ENCODE measurements around the gene PARP16. TPM values are rescaled to one million over a fixed set of nuclear protein-coding genes. Genes with fewer than 3 reads are reported as not detected.

PARP16 gene
- total and polyA plus RNA-seq, 11 donors: 2.7 to 7.0 (median 4.8) TPM

DNA sequence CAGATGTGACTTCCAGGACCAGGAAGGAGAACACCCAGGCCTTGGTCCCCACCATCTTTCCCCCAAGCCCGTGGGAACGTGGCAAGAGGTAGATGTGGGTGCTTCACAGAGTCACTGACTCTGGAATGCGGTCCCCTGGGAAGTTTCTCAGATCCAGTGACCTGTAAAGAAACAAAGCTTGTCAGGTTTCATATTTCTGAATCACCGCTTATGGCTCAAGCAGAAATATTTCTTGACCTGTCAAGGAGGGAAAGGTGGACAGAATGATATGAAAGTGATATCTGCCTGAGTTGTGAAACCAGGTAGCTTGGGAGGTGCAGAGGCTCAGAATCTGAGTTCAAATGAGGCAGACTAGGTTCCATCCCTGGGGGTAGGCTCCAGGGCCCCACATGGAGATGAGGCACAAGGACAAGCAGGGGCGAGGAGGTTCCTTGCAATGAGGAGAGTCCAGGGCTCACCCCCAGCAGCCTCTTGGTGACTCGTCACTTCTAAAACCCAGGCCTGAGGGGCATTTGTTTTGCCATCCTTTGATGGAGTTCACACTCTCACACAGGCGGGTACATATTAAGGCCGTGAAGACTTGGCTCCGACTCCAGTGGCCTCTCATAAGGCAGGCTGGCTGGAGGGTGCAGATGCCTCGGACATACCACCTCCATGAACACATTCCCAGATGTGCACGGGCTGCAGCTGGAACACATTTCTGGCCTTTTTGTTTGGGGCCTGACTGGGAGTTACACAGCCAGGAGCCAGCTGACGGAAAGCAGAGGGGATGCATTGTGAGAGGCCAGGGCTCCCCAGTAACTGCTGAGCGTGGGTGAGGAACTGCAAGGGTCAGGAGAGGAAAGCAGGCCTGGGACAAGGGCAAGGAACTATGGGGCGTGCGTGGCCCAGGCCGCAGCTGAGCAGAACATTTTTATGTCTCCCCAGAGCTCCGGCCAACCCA is 76.7 kb downstream of the PARP16 start:
- DNase-seq (peak in 4 of 5 donors; percentile 14 to 64 (median 44)), ATAC-seq (peak in 2 of 4 donors; percentile 16 to 54)
- no peaks in the 10 kb centered on the region for H3K9me3 ChIP-seq
- H3K4me1 ChIP-seq: peaks cover 0 to 48% (median 6%) of the 10 kb centered on the region in 12 donors
- no peaks in the 10 kb centered on the region for H3K27me3 ChIP-seq
- intact Hi-C loops (cut with DNase I): loop anchor here in 3 of 10 donors (5.0 to 10.0 kb wide), 3 partner anchors 62 to 185 kb away; no protein-coding TSS in a partner anchor
- H3K4me3 ChIP-seq: peak overlapping the region in 1 of 12 donors; percentile 20
- peak overlapping the region in 8 of 12 donors; percentile 0 to 68 (median 52) for H3K27ac ChIP-seq
- TF ChIP-seq POLR2A (IDR thresholded peaks at IDR 0.05) (no peak), CTCF (IDR thresholded peaks at IDR 0.05) (no peak)
- WGBS, 4 donors: 71 to 85% (median 73%) methylated on average over 17 of the region's 17 CpGs
- no peaks in the 10 kb centered on the region for H3K36me3 ChIP-seq

DNA sequence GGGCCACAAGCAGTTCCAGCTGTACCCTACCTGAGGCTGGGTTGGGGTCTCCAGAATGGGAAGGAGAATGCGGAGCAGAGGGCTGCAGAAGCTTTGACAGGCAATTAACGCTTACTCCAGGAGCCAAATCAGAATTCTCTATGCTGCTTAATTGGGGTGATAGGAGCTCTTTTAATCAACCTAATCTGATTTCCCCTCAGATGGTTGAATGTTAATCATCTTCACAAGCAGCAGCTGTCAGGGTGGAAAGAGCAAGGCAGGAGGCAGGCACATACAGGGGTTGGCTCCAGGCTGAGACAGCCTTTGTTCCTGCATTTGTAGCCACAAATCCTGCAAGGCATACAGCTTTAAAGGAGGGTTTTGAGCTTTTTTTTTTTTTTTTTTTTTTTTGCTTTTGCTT is 78.0 kb downstream of the PARP16 start:
- 95 to 100% (median 98%) methylated on average over 2 of the region's 2 CpGs for WGBS, 4 donors
- H3K27ac ChIP-seq: no peak overlapping the region
- no peaks in the 10 kb centered on the region for H3K36me3 ChIP-seq
- intact Hi-C loops (cut with DNase I): loop anchor here in 2 of 10 donors (5.0 to 10.0 kb wide), 2 partner anchors 64 to 186 kb away; no protein-coding TSS in a partner anchor
- peaks cover 0 to 43% (median 6%) of the 10 kb centered on the region in 12 donors for H3K4me1 ChIP-seq
- no peak overlapping the region for H3K4me3 ChIP-seq
- DNase-seq (no peak), ATAC-seq (no peak)
- TF ChIP-seq CTCF (IDR thresholded peaks at IDR 0.05) (no peak), POLR2A (IDR thresholded peaks at IDR 0.05) (no peak)
- H3K27me3 ChIP-seq: no peaks in the 10 kb centered on the region
- H3K9me3 ChIP-seq: no peaks in the 10 kb centered on the region

Other genes with a start within 250 kb of the PARP16 start
- not detected for gene SLC51B, start 241.5 kb downstream of the PARP16 start, total RNA-seq
- under 1 TPM in 1 of 2 donors, not detected in 1; 0.08 TPM for gene SLC51B, start 241.5 kb downstream of the PARP16 start, polyA plus RNA-seq
- gene RASL12, start 218.9 kb downstream of the PARP16 start, total RNA-seq: 10 to 100 TPM in 7 of 9 donors, 1 to 10 TPM in 2; 8.3 to 35.0 (median 12.2) TPM
- gene RASL12, start 218.9 kb downstream of the PARP16 start, polyA plus RNA-seq: 10 to 100 TPM; 13.3 to 13.7 TPM
- gene KBTBD13, start 210.1 kb downstream of the PARP16 start, total RNA-seq: 10 to 100 TPM in 1 of 9 donors, 1 to 10 TPM in 8; 3.2 to 11.8 (median 4.2) TPM
- 1 to 10 TPM in 1 of 2 donors, under 1 TPM in 1; 0.78 to 9.0 TPM for gene KBTBD13, start 210.1 kb downstream of the PARP16 start, polyA plus RNA-seq
- 1 to 10 TPM in 7 of 9 donors, under 1 TPM in 2; 0.93 to 2.2 (median 1.3) TPM for gene UBAP1L, start 171.7 kb downstream of the PARP16 start, total RNA-seq
- gene UBAP1L, start 171.7 kb downstream of the PARP16 start, polyA plus RNA-seq: 1 to 10 TPM in 1 of 2 donors, under 1 TPM in 1; 0.51 to 1.8 TPM
- gene PDCD7, start 153.1 kb downstream of the PARP16 start, total RNA-seq: 10 to 100 TPM in 8 of 9 donors, 1 to 10 TPM in 1; 9.5 to 21.9 (median 13.9) TPM
- gene PDCD7, start 153.1 kb downstream of the PARP16 start, polyA plus RNA-seq: 10 to 100 TPM; 10.6 to 11.1 TPM
- 10 to 100 TPM; 43.8 to 64.8 (median 57.2) TPM for gene CLPX, start 101.5 kb downstream of the PARP16 start, total RNA-seq
- gene CLPX, start 101.5 kb downstream of the PARP16 start, polyA plus RNA-seq: 10 to 100 TPM; 11.2 to 29.2 TPM
- gene CILP, start 75.4 kb downstream of the PARP16 start, total RNA-seq: 10 to 100 TPM in 6 of 9 donors, 1 to 10 TPM in 3; 6.2 to 58.5 (median 12.3) TPM
- gene CILP, start 75.4 kb downstream of the PARP16 start, polyA plus RNA-seq: 10 to 100 TPM in 1 of 2 donors, under 1 TPM in 1; 0.76 to 12.0 TPM
- gene RNU5A-1, start 9.2 kb upstream of the PARP16 start, total RNA-seq: not detected
- gene RNU5A-1, start 9.2 kb upstream of the PARP16 start, polyA plus RNA-seq: not detected
- gene RNU5B-1, start 17.8 kb upstream of the PARP16 start, total RNA-seq: 10 to 100 TPM in 2 of 9 donors, not detected in 7; 18.6 to 30.4 TPM
- gene RNU5B-1, start 17.8 kb upstream of the PARP16 start, polyA plus RNA-seq: not detected
- under 1 TPM in 3 of 9 donors, not detected in 6; 0.09 to 0.33 (median 0.22) TPM for gene IGDCC3, start 91.1 kb upstream of the PARP16 start, total RNA-seq
- under 1 TPM in 1 of 2 donors, not detected in 1; 0.07 TPM for gene IGDCC3, start 91.1 kb upstream of the PARP16 start, polyA plus RNA-seq
- 1 to 10 TPM in 4 of 9 donors, under 1 TPM in 5; 0.25 to 2.7 (median 0.75) TPM for gene IGDCC4, start 136.1 kb upstream of the PARP16 start, total RNA-seq
- under 1 TPM; 0.22 to 0.80 TPM for gene IGDCC4, start 136.1 kb upstream of the PARP16 start, polyA plus RNA-seq
- gene DPP8, start 230.8 kb upstream of the PARP16 start, total RNA-seq: 10 to 100 TPM; 34.9 to 44.5 (median 39.5) TPM
- 10 to 100 TPM in 1 of 2 donors, 1 to 10 TPM in 1; 10.0 to 22.0 TPM for gene DPP8, start 230.8 kb upstream of the PARP16 start, polyA plus RNA-seq
- gene HACD3, start 243.6 kb upstream of the PARP16 start, total RNA-seq: 10 to 100 TPM in 4 of 9 donors, 1 to 10 TPM in 5; 6.2 to 16.7 (median 9.8) TPM
- gene HACD3, start 243.6 kb upstream of the PARP16 start, polyA plus RNA-seq: 10 to 100 TPM in 1 of 2 donors, 1 to 10 TPM in 1; 3.2 to 11.2 TPM